Measurements from ENCODE around the gene ZFAND2A.
"Not testable (repeated sequence)": the region's sequence is repeated elsewhere in the genome, so short reads cannot be mapped to it uniquely, and the experiment has no call there.

Gene ZFAND2A

GRCh38 chr7:1175597-1175966 lies 15.6 kb upstream of the ZFAND2A start:
- no peak for DNase-seq (ENCODE audit: low spot score)
- Histone ChIP-seq H3K36me3 (ENCODE audit: low read depth) (no peaks in the 10 kb centered on the region), H3K4me1 (ENCODE audit: insufficient read depth, poor library complexity, severe bottlenecking) (peaks cover 3% of the 10 kb centered on the region), H3K9me3 (ENCODE audit: severe bottlenecking) (no peaks in the 10 kb centered on the region), H3K4me3 (ENCODE audit: severe bottlenecking) (no peak overlapping the region), H3K27me3 (ENCODE audit: insufficient read depth, poor library complexity, severe bottlenecking) (no peaks in the 10 kb centered on the region), H3K27ac (ENCODE audit: poor library complexity, severe bottlenecking) (no peak overlapping the region)
- ATAC-seq (ENCODE audit: low read depth): no peak
- TF ChIP-seq, protein P1, sequence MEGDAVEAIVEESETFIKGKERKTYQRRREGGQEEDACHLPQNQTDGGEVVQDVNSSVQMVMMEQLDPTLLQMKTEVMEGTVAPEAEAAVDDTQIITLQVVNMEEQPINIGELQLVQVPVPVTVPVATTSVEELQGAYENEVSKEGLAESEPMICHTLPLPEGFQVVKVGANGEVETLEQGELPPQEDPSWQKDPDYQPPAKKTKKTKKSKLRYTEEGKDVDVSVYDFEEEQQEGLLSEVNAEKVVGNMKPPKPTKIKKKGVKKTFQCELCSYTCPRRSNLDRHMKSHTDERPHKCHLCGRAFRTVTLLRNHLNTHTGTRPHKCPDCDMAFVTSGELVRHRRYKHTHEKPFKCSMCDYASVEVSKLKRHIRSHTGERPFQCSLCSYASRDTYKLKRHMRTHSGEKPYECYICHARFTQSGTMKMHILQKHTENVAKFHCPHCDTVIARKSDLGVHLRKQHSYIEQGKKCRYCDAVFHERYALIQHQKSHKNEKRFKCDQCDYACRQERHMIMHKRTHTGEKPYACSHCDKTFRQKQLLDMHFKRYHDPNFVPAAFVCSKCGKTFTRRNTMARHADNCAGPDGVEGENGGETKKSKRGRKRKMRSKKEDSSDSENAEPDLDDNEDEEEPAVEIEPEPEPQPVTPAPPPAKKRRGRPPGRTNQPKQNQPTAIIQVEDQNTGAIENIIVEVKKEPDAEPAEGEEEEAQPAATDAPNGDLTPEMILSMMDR (IDR thresholded peaks at IDR 0.05; ENCODE audit: poor library complexity, severe bottlenecking): no peak

GRCh38 chr7:1174881-1175596 lies 15.0 kb upstream of the ZFAND2A start:
- H3K4me1 ChIP-seq (ENCODE audit: insufficient read depth, poor library complexity, severe bottlenecking): peaks cover 3% of the 10 kb centered on the region
- H3K27ac ChIP-seq (ENCODE audit: poor library complexity, severe bottlenecking): no peak overlapping the region
- ATAC-seq (ENCODE audit: low read depth): no peak
- no peak for DNase-seq (ENCODE audit: low spot score)
- TF ChIP-seq, protein P1 (IDR thresholded peaks at IDR 0.05; ENCODE audit: poor library complexity, severe bottlenecking): no peak
- H3K9me3 ChIP-seq (ENCODE audit: severe bottlenecking): no peaks in the 10 kb centered on the region
- H3K27me3 ChIP-seq (ENCODE audit: insufficient read depth, poor library complexity, severe bottlenecking): no peaks in the 10 kb centered on the region
- H3K4me3 ChIP-seq (ENCODE audit: severe bottlenecking): no peak overlapping the region
- no peaks in the 10 kb centered on the region for H3K36me3 ChIP-seq (ENCODE audit: low read depth)

DNA sequence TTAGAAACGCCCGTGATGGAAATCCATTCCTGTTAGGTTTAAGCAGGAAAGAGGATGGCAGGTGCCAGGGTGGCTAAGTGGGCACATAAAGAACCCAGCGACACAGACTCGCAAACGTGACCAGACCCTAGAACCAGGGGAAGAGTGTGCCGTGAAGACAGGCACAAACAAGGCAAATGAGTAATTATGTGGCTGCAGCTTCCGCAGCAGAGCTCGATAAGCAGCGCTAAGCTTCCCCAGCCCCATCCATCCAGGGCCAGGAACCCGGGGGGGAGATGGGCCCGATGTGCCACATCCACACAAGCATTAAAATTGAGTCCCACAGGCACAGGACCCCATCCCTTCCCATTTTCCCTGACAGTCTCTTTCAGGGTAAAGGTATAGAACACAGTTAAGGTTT lies 14.0 kb upstream of the ZFAND2A start:
- Histone ChIP-seq H3K27ac (ENCODE audit: poor library complexity, severe bottlenecking) (no peak overlapping the region), H3K27me3 (ENCODE audit: insufficient read depth, poor library complexity, severe bottlenecking) (no peaks in the 10 kb centered on the region), H3K36me3 (ENCODE audit: low read depth) (no peaks in the 10 kb centered on the region), H3K4me1 (ENCODE audit: insufficient read depth, poor library complexity, severe bottlenecking) (peaks cover 3% of the 10 kb centered on the region), H3K4me3 (ENCODE audit: severe bottlenecking) (no peak overlapping the region), H3K9me3 (ENCODE audit: severe bottlenecking) (no peaks in the 10 kb centered on the region)
- ATAC-seq (ENCODE audit: low read depth) (no peak), DNase-seq (ENCODE audit: low spot score) (no peak)
- TF ChIP-seq, protein P1 (IDR thresholded peaks at IDR 0.05; ENCODE audit: poor library complexity, severe bottlenecking): no peak

DNA sequence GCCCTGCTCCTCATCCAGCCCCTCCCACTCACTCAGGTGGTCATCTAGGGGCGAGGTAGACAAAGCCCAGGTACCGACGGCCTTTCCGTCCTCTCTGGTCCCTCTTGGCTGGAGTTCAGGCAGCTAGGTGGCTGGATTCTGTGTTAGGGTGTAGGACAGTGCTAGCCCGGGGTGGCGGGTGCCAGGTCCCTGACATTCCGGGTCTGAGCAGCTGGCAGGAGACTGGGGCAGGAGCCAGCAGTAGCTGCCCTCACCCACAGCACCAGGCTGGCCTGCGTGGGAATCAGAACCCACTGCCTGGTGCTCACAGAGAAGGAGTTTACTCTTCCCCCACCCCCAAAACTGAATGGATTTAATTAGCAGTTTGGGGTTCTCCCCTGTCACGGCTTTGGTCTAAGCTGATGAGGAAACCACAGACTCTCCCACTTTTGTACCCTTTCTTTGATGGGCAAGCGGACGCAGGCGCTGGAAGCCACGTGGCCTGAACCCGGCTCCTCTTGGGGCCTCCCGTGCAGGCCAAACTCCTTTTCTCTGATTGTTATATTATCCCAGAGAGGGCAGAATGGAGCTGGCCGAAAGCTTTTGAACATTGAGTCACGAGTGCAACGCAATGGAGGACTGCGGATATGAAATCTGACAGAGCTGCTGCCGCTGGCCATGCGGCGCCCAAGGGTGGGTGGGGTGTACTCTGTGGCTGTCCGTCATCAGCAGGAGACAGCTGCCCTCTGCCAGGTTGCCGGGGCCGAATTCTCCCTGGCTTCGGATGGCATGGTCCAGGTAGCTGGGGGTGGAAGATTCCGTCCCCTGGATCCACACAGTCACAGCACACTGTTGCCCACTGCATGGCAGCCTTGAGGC lies 12.9 kb upstream of the ZFAND2A start:
- TF ChIP-seq, protein P1 (IDR thresholded peaks at IDR 0.05; ENCODE audit: poor library complexity, severe bottlenecking): no peak
- DNase-seq (ENCODE audit: low spot score) (no peak), ATAC-seq (ENCODE audit: low read depth) (no peak)
- H3K9me3 ChIP-seq (ENCODE audit: severe bottlenecking): no peaks in the 10 kb centered on the region
- H3K27me3 ChIP-seq (ENCODE audit: insufficient read depth, poor library complexity, severe bottlenecking): no peaks in the 10 kb centered on the region
- H3K36me3 ChIP-seq (ENCODE audit: low read depth): no peaks in the 10 kb centered on the region
- H3K4me3 ChIP-seq (ENCODE audit: severe bottlenecking): no peak overlapping the region
- no peak overlapping the region for H3K27ac ChIP-seq (ENCODE audit: poor library complexity, severe bottlenecking)
- H3K4me1 ChIP-seq (ENCODE audit: insufficient read depth, poor library complexity, severe bottlenecking): peaks cover 3% of the 10 kb centered on the region

GRCh38 chr7:1171516-1171915 lies 11.5 kb upstream of the ZFAND2A start:
- H3K9me3 ChIP-seq (ENCODE audit: severe bottlenecking); ATAC-seq (ENCODE audit: low read depth); H3K4me1 ChIP-seq (ENCODE audit: insufficient read depth, poor library complexity, severe bottlenecking); DNase-seq (ENCODE audit: low spot score); H3K4me3 ChIP-seq (ENCODE audit: severe bottlenecking); H3K27ac ChIP-seq (ENCODE audit: poor library complexity, severe bottlenecking); H3K36me3 ChIP-seq (ENCODE audit: low read depth); H3K27me3 ChIP-seq (ENCODE audit: insufficient read depth, poor library complexity, severe bottlenecking): not testable (repeated sequence)

Measured in RWPE2 (cell line).